Astrocyte (in vitro differentiated cells and primary cell): ENCODE data around the gene SLC16A3. TPM values are rescaled to one million over a fixed set of nuclear protein-coding genes. Genes with fewer than 3 reads are reported as not detected.

Experiments used
- DNase-seq: peaks from one replicate; pipeline ENCODE4 v3.0.0-alpha.2; 2010; ENCODE audit warnings: low read depth
- FAIRE-seq: peaks from 2 replicates; lab custom pipeline; 2011; peaks lifted over from hg19 to GRCh38; lab: Jason Lieb, UNC
- H2AFZ ChIP-seq: 2 replicates; pipeline ENCODE4 v1.6.0; 2012; ENCODE audit warnings: low read depth, low read length, inconsistent platforms
- H3K27ac ChIP-seq: 2 replicates; pipeline ENCODE4 v1.5.1; 2011; ENCODE audit warnings: low read depth, low read length, inconsistent platforms
- H3K27me3 ChIP-seq: 2 replicates; pipeline ENCODE4 v1.6.0; 2011; ENCODE audit warnings: low read length, inconsistent platforms; ENCODE audit not compliant: insufficient read depth
- H3K36me3 ChIP-seq: 2 replicates; pipeline ENCODE4 v1.5.1; 2011; ENCODE audit warnings: low read length, inconsistent platforms; ENCODE audit not compliant: insufficient read depth
- H3K4me1 ChIP-seq: 2 replicates; pipeline ENCODE4 v1.5.1; 2011; ENCODE audit warnings: low read length, inconsistent platforms; ENCODE audit not compliant: insufficient read depth
- H3K4me2 ChIP-seq: 2 replicates; pipeline ENCODE4 v1.6.0; 2012; ENCODE audit warnings: low read length, inconsistent platforms
- H3K4me3 ChIP-seq: 2 replicates; pipeline ENCODE4 v1.5.1; 2011; ENCODE audit warnings: low read depth, mild to moderate bottlenecking, low read length, inconsistent platforms; ENCODE audit not compliant: insufficient read depth
- H3K79me2 ChIP-seq: 2 replicates; pipeline ENCODE4 v1.6.0; 2012; ENCODE audit warnings: mild to moderate bottlenecking, low read length, inconsistent platforms; ENCODE audit not compliant: insufficient read depth
- H3K9ac ChIP-seq: 2 replicates; pipeline ENCODE4 v1.6.0; 2012; ENCODE audit warnings: mild to moderate bottlenecking, low read length, inconsistent platforms
- H3K9me3 ChIP-seq: 2 replicates; pipeline ENCODE4 v1.5.1; 2012; ENCODE audit warnings: low read depth, mild to moderate bottlenecking, low read length, inconsistent platforms; ENCODE audit not compliant: insufficient read depth
- H4K20me1 ChIP-seq: 2 replicates; pipeline ENCODE4 v1.6.0; 2012; ENCODE audit warnings: low read length, inconsistent platforms; ENCODE audit not compliant: insufficient read depth
- H3K27ac Mint-ChIP-seq: one replicate; pipeline ENCODE4 v1.8.0; 2021; ENCODE audit warnings: mild to moderate bottlenecking, mixed read lengths; ENCODE audit not compliant: unreplicated experiment
- H3K27me3 Mint-ChIP-seq: one replicate; pipeline ENCODE4 v1.8.0; 2021; ENCODE audit warnings: low read depth, mixed read lengths; ENCODE audit not compliant: unreplicated experiment
- H3K36me3 Mint-ChIP-seq: one replicate; pipeline ENCODE4 v1.8.0; 2021; ENCODE audit warnings: low read depth, mixed read lengths; ENCODE audit not compliant: unreplicated experiment
- H3K4me1 Mint-ChIP-seq: one replicate; pipeline ENCODE4 v1.8.0; 2021; ENCODE audit warnings: low read depth, mixed read lengths; ENCODE audit not compliant: unreplicated experiment
- H3K4me3 Mint-ChIP-seq: one replicate; pipeline ENCODE4 v1.8.0; 2021; ENCODE audit warnings: mild to moderate bottlenecking, moderate library complexity, mixed read lengths; ENCODE audit not compliant: unreplicated experiment
- H3K9me3 Mint-ChIP-seq: one replicate; pipeline ENCODE4 v1.8.0; 2021; ENCODE audit warnings: mild to moderate bottlenecking, mixed read lengths; ENCODE audit not compliant: unreplicated experiment
- CTCF ChIP-seq: IDR thresholded peaks from 2 replicates; pipeline ENCODE4 v1.5.1; 2011; ENCODE audit warnings: low read depth, mild to moderate bottlenecking, inconsistent platforms, low read length, moderate library complexity; ENCODE audit not compliant: insufficient read depth
- EZH2 ChIP-seq: IDR thresholded peaks from 2 replicates; pipeline ENCODE4 v1.6.1; 2012; ENCODE audit warnings: mild to moderate bottlenecking, low read length, inconsistent platforms; ENCODE audit not compliant: insufficient read depth
- total RNA-seq: library from RNA; stranded (reverse); gene quantifications from 2 replicates; pipeline ENCODE4 v1.2.1, GENCODE V29; 2021

The SLC16A3 gene
- total RNA-seq, 1 donor from 2014 or later, result 292 TPM

GRCh38 chr17:82281076-82281475 is 52.2 kb downstream of the SLC16A3 start:
- no peaks in the 10 kb centered on the region for H3K36me3 ChIP-seq
- no peak overlapping the region for H3K9ac ChIP-seq
- H3K9me3 ChIP-seq, result no peaks in the 10 kb centered on the region
- H3K27ac Mint-ChIP-seq, result no peak overlapping the region
- H3K4me3 Mint-ChIP-seq, result no peak overlapping the region
- no peak overlapping the region for H3K27ac ChIP-seq
- no peaks in the 10 kb centered on the region for H3K9me3 Mint-ChIP-seq
- H4K20me1 ChIP-seq, result peaks cover 8% of the 10 kb centered on the region
- H3K4me2 ChIP-seq, result no peak overlapping the region
- peaks cover 3% of the 10 kb centered on the region for H3K4me1 Mint-ChIP-seq
- no peak overlapping the region for H3K4me3 ChIP-seq
- no peaks in the 10 kb centered on the region for H3K27me3 Mint-ChIP-seq
- no peak for FAIRE-seq
- peaks cover 6% of the 10 kb centered on the region for H3K36me3 Mint-ChIP-seq
- no peak for TF ChIP-seq CTCF
- TF ChIP-seq EZH2, result no peak
- peaks cover 25% of the 10 kb centered on the region for H3K4me1 ChIP-seq
- DNase-seq, result no peak
- H3K27me3 ChIP-seq, result no peaks in the 10 kb centered on the region
- no peak overlapping the region for H2AFZ ChIP-seq
- no peaks in the 10 kb centered on the region for H3K79me2 ChIP-seq

- TF ChIP-seq CTCF, result no peak
- TF ChIP-seq EZH2, result no peak
- H3K9me3 Mint-ChIP-seq, result no peaks in the 10 kb centered on the region
- peaks cover 3% of the 10 kb centered on the region for H3K4me1 Mint-ChIP-seq
- Histone ChIP-seq H3K9ac (no peak overlapping the region), H3K27me3 (no peaks in the 10 kb centered on the region), H3K4me1 (peaks cover 25% of the 10 kb centered on the region), H3K36me3 (no peaks in the 10 kb centered on the region), H3K79me2 (no peaks in the 10 kb centered on the region), H2AFZ (no peak overlapping the region), H3K4me3 (no peak overlapping the region), H3K4me2 (peak overlapping the region; percentile 56), H3K27ac (no peak overlapping the region), H4K20me1 (peaks cover 8% of the 10 kb centered on the region), H3K9me3 (no peaks in the 10 kb centered on the region)
- FAIRE-seq (no peak), DNase-seq (no peak)
- H3K4me3 Mint-ChIP-seq, result no peak overlapping the region
- peaks cover 6% of the 10 kb centered on the region for H3K36me3 Mint-ChIP-seq
- H3K27ac Mint-ChIP-seq, result no peak overlapping the region
- no peaks in the 10 kb centered on the region for H3K27me3 Mint-ChIP-seq
Measured at GRCh38 chr17:82281502-82282238, 52.8 kb downstream of the SLC16A3 start.
